SK-MEL-5 (cell line): Measurements from ENCODE around the gene CACNA1I. TPM values are rescaled to one million over a fixed set of nuclear protein-coding genes. Genes with fewer than 3 reads are reported as not detected.
A peak's percentile ranks its signal among the peaks of the same experiment; 100 is the strongest.

ENCODE experiments used
- DNase-seq: peaks from one replicate; pipeline ENCODE4 v3.0.0-alpha.2; 2016; ENCODE audit warnings: low read depth, low spot score
- in situ Hi-C: cut with HindIII; loops from 2 replicates; pipeline ENCODE4 v1.10.0; 2016; ENCODE audit warnings: low sequenced_read_pairs, high pct_unique_total_duplicates, low pct_unique_long_range_greater_than_20kb
- total RNA-seq: library from RNA; depleted of rRNA; stranded (reverse); fragments of >200 nt; shearing (Covaris generic); gene quantifications from 2 replicates; pipeline ENCODE4 v1.2.3, GENCODE V29; 2014

The CACNA1I gene
- total RNA-seq, 1 experiment from 2014 or later, result not detected

- in situ Hi-C loops, result no loop called here
- no peak for DNase-seq
Observed at GRCh38 chr22:39534092-39534506, 36.5 kb upstream of the CACNA1I start.

- in situ Hi-C loops, result no loop called here
- peak; percentile 75 for DNase-seq
Observed at GRCh38 chr22:39534591-39535356, 35.8 kb upstream of the CACNA1I start.

GRCh38 chr22:39535357-39535725 lies 35.2 kb upstream of the CACNA1I start:
- in situ Hi-C loops, result no loop called here

GRCh38 chr22:39535831-39536449 lies 34.6 kb upstream of the CACNA1I start:
- in situ Hi-C loops, result no loop called here

More at GRCh38 chr22:39535357-39535725, 35.2 kb upstream of the CACNA1I start:
- no peak for DNase-seq

GRCh38 chr22:39536711-39537110 lies 33.8 kb upstream of the CACNA1I start:
- in situ Hi-C loops, result no loop called here
- no peak for DNase-seq

More at GRCh38 chr22:39535831-39536449, 34.6 kb upstream of the CACNA1I start:
- DNase-seq, result no peak

- in situ Hi-C loops, result no loop called here
- DNase-seq, result no peak
Observed at GRCh38 chr22:39537975-39538374, 32.6 kb upstream of the CACNA1I start.

- DNase-seq, result peak; percentile 68
- in situ Hi-C loops, result no loop called here
Observed at GRCh38 chr22:39543095-39543494, 27.5 kb upstream of the CACNA1I start.

GRCh38 chr22:39545386-39546365 lies 24.9 kb upstream of the CACNA1I start:
- peak; percentile 58 for DNase-seq
- in situ Hi-C loops, result no loop called here

GRCh38 chr22:39546889-39547586 lies 23.5 kb upstream of the CACNA1I start:
- in situ Hi-C loops, result no loop called here

GRCh38 chr22:39547587-39547947 lies 23.0 kb upstream of the CACNA1I start:
- in situ Hi-C loops, result no loop called here
- no peak for DNase-seq

More at GRCh38 chr22:39546889-39547586, 23.5 kb upstream of the CACNA1I start:
- no peak for DNase-seq

- in situ Hi-C loops, result loop anchor here (25.0 kb wide), 1 partner anchor 459 kb away; no protein-coding TSS in a partner anchor
- no peak for DNase-seq
Observed at GRCh38 chr22:39553429-39553828, 17.1 kb upstream of the CACNA1I start.

GRCh38 chr22:39554151-39554550 lies 16.4 kb upstream of the CACNA1I start:
- in situ Hi-C loops, result loop anchor here (25.0 kb wide), 1 partner anchor 458 kb away; no protein-coding TSS in a partner anchor

GRCh38 chr22:39556970-39557841 lies 13.3 kb upstream of the CACNA1I start:
- in situ Hi-C loops, result loop anchor here (25.0 kb wide), 1 partner anchor 455 kb away; no protein-coding TSS in a partner anchor
- peak; percentile 33 for DNase-seq

More at GRCh38 chr22:39554151-39554550, 16.4 kb upstream of the CACNA1I start:
- DNase-seq, result no peak

GRCh38 chr22:39558254-39558727 lies 12.3 kb upstream of the CACNA1I start:
- DNase-seq, result no peak
- in situ Hi-C loops, result loop anchor here (25.0 kb wide), 1 partner anchor 454 kb away; no protein-coding TSS in a partner anchor

- in situ Hi-C loops, result loop anchor here (25.0 kb wide), 1 partner anchor 453 kb away; no protein-coding TSS in a partner anchor
- no peak for DNase-seq
Observed at GRCh38 chr22:39558950-39559349, 11.6 kb upstream of the CACNA1I start.
